H9 (cell line): ENCODE measurements around the gene RANBP6. TPM values are rescaled to one million over a fixed set of nuclear protein-coding genes. Genes with fewer than 3 reads are reported as not detected.

Source experiments
- DNase-seq: peaks from one replicate; pipeline ENCODE4 v3.0.0-alpha.2; 2017
- H2AFZ ChIP-seq: one replicate; pipeline ENCODE4 v1.6.1; 2013; ENCODE audit warnings: mild to moderate bottlenecking, low read length, control low read depth, moderate library complexity
- H2AK5ac ChIP-seq: 2 replicates; pipeline ENCODE4 v1.6.1; 2013; ENCODE audit warnings: low read length, control low read depth, mixed read lengths; ENCODE audit not compliant: insufficient read length
- H2BK120ac ChIP-seq: one replicate; pipeline ENCODE4 v1.6.1; 2013; ENCODE audit warnings: low read depth, mild to moderate bottlenecking, low read length, control low read depth, inconsistent platforms; ENCODE audit not compliant: poor library complexity, severe bottlenecking
- H2BK12ac ChIP-seq: 2 replicates; pipeline ENCODE4 v1.6.1; 2013; ENCODE audit warnings: low read length, control low read depth, mixed read lengths, low read depth; ENCODE audit not compliant: insufficient read length
- H2BK15ac ChIP-seq: 2 replicates; pipeline ENCODE4 v1.6.1; 2013; ENCODE audit warnings: low read depth, low read length, control low read depth
- H2BK20ac ChIP-seq: one replicate; pipeline ENCODE4 v1.6.1; 2013; ENCODE audit warnings: low read depth, mild to moderate bottlenecking, low read length, control low read depth, inconsistent platforms; ENCODE audit not compliant: poor library complexity, severe bottlenecking
- H2BK5ac ChIP-seq: 2 replicates; pipeline ENCODE4 v1.6.1; 2013; ENCODE audit warnings: low read length, control low read depth, mixed read lengths; ENCODE audit not compliant: insufficient read length
- H3K14ac ChIP-seq: 2 replicates; pipeline ENCODE4 v1.6.1; 2013; ENCODE audit warnings: low read length, control low read depth; ENCODE audit not compliant: insufficient read depth
- H3K18ac ChIP-seq: 2 replicates; pipeline ENCODE4 v1.6.1; 2013; ENCODE audit warnings: low read depth, mild to moderate bottlenecking, mixed read lengths, low read length, control low read depth; ENCODE audit not compliant: insufficient read length
- H3K23ac ChIP-seq: 2 replicates; pipeline ENCODE4 v1.6.1; 2013; ENCODE audit warnings: low read length, control low read depth, mixed read lengths, low read depth; ENCODE audit not compliant: insufficient read length
- H3K23me2 ChIP-seq: 2 replicates; pipeline ENCODE4 v1.6.1; 2013; ENCODE audit warnings: low read depth, mild to moderate bottlenecking, mixed read lengths, low read length, control low read depth; ENCODE audit not compliant: insufficient read length, poor library complexity, severe bottlenecking
- H3K27ac ChIP-seq: 2 replicates; pipeline ENCODE4 v1.5.1; 2013; ENCODE audit warnings: low read length, control low read depth, mixed read lengths, low read depth; ENCODE audit not compliant: insufficient read length
- H3K27me3 ChIP-seq: 2 replicates; pipeline ENCODE4 v1.6.1; 2013; ENCODE audit warnings: low read length, control low read depth, inconsistent platforms; ENCODE audit not compliant: insufficient read depth
- H3K4ac ChIP-seq: 2 replicates; pipeline ENCODE4 v1.6.1; 2013; ENCODE audit warnings: low read depth, mild to moderate bottlenecking, control low read depth, inconsistent platforms, low read length, moderate library complexity
- H3K4me1 ChIP-seq: 2 replicates; pipeline ENCODE4 v1.6.1; 2013; ENCODE audit warnings: low read length, control low read depth, inconsistent platforms; ENCODE audit not compliant: insufficient read depth
- H3K4me2 ChIP-seq: 2 replicates; pipeline ENCODE4 v1.6.1; 2013; ENCODE audit warnings: low read length, control low read depth, mixed read lengths; ENCODE audit not compliant: insufficient read length, insufficient read depth
- H3K56ac ChIP-seq: 2 replicates; pipeline ENCODE4 v1.6.1; 2013; ENCODE audit warnings: low read depth, mild to moderate bottlenecking, mixed read lengths, low read length, control low read depth; ENCODE audit not compliant: insufficient read length
- H3K79me1 ChIP-seq: 2 replicates; pipeline ENCODE4 v1.6.1; 2013; ENCODE audit warnings: low read depth, mild to moderate bottlenecking, moderate library complexity, low read length, control low read depth, inconsistent platforms; ENCODE audit not compliant: insufficient read depth, poor library complexity, severe bottlenecking
- H3K79me2 ChIP-seq: 2 replicates; pipeline ENCODE4 v1.6.1; 2013; ENCODE audit warnings: low read length, control low read depth, inconsistent platforms; ENCODE audit not compliant: insufficient read depth
- H3K9ac ChIP-seq: 2 replicates; pipeline ENCODE4 v1.6.1; 2013; ENCODE audit warnings: low read length, control low read depth, mixed read lengths; ENCODE audit not compliant: insufficient read length; ENCODE audit errors: extremely low read depth
- H3K9me3 ChIP-seq: one replicate; pipeline ENCODE4 v1.6.1; 2013; ENCODE audit warnings: low read depth, low read length, inconsistent platforms; ENCODE audit not compliant: control insufficient read depth
- H3T11ph ChIP-seq: one replicate; pipeline ENCODE4 v1.6.1; 2013; ENCODE audit warnings: mild to moderate bottlenecking, low read length, control low read depth, inconsistent platforms
- H4K20me1 ChIP-seq: one replicate; pipeline ENCODE4 v1.6.1; 2013; ENCODE audit not compliant: control insufficient read depth, insufficient read length, insufficient read depth
- H4K5ac ChIP-seq: 2 replicates; pipeline ENCODE4 v1.6.1; 2013; ENCODE audit warnings: low read depth, mild to moderate bottlenecking, mixed read lengths, low read length, control low read depth; ENCODE audit not compliant: insufficient read length
- H4K8ac ChIP-seq: replicated peaks from 2 replicates; pipeline ENCODE4 v1.6.1; 2013; ENCODE audit warnings: low read length, control low read depth, mixed read lengths, low read depth; ENCODE audit not compliant: insufficient read length
- H4K91ac ChIP-seq: 2 replicates; pipeline ENCODE4 v1.6.1; 2013; ENCODE audit warnings: low read depth, mild to moderate bottlenecking, moderate library complexity, mixed read lengths, low read length, control low read depth; ENCODE audit not compliant: insufficient read length
- H3K27ac Mint-ChIP-seq, 3 experiments: 2 replicates in 2 of 3; 3 replicates in 1 of 3; pipeline ENCODE4 v1.8.0; 2020 to 2021; ENCODE audit warnings: mixed read lengths in 3 of 3, mild to moderate bottlenecking in 1 of 3, moderate library complexity in 1 of 3
- H3K27me3 Mint-ChIP-seq: 2 replicates; pipeline ENCODE4 v1.8.0; 2021; ENCODE audit warnings: low read depth, mild to moderate bottlenecking, moderate library complexity, mixed read lengths
- H3K36me3 Mint-ChIP-seq, 3 experiments: 2 replicates in 2 of 3; 3 replicates in 1 of 3; pipeline ENCODE4 v1.8.0; 2020 to 2021; ENCODE audit warnings: low read depth in 3 of 3, mixed read lengths in 3 of 3; ENCODE audit not compliant: insufficient read depth in 1 of 3
- H3K4me1 Mint-ChIP-seq, 2 experiments: 2 replicates each; pipeline ENCODE4 v1.8.0; 2020; ENCODE audit warnings: mixed read lengths in 2 of 2
- H3K4me3 Mint-ChIP-seq, 2 experiments: 2 replicates in 1 of 2; 3 replicates in 1 of 2; pipeline ENCODE4 v1.8.0; 2020 to 2021; ENCODE audit warnings: mild to moderate bottlenecking in 2 of 2, mixed read lengths in 2 of 2, moderate library complexity in 1 of 2
- H3K9me3 Mint-ChIP-seq, 2 experiments: 2 replicates in 1 of 2; 3 replicates in 1 of 2; pipeline ENCODE4 v1.8.0; 2020; ENCODE audit warnings: mild to moderate bottlenecking in 2 of 2, mixed read lengths in 2 of 2, moderate library complexity in 1 of 2
- CTCF ChIP-seq: fragments of 200-600 bp; sonication (generic); conservative IDR thresholded peaks from 3 replicates; pipeline ENCODE4 v1.8.0; 2021; ENCODE audit warnings: antibody characterized with exemption, mild to moderate bottlenecking
- WGBS: extraction: QIAGEN DNeasy Blood & Tissue Kit; methylation state at CpG from one replicate; pipeline ENCODE4 v1.1.7; 2013; ENCODE audit warnings: missing lambda C conversion rate, low lambda C conversion rate, mixed read lengths; ENCODE audit not compliant: insufficient read length; ENCODE audit errors: extremely low coverage; 5-methylcytosine and 5-hydroxymethylcytosine counted together
- total RNA-seq: library from RNA; stranded (reverse); gene quantifications from 2 replicates; pipeline ENCODE4 v1.2.1, GENCODE V29; 2021

Gene RANBP6
- total RNA-seq, 1 experiment from 2014 or later: 19.1 TPM

DNA sequence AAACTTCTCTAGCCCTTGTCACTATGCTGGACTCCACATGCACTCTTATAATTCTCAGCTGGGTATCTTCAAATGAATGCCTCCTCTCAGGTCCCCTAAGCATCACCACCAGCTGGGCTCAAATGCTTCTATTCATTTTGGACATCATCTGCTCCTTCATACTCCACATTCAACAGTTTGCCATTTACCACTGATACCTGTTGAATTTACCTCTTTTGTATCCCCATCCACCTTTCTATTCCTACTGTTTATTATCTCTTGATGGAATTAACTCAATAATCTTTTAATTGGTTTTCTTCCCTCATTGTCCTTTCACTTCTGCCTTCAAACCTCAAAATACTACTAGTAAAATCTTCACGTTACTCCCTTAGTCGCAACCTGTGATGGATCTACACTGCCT is 14.5 kb downstream of the RANBP6 start:
- Mint-ChIP-seq H3K27ac (no peak overlapping the region), H3K9me3 (no peaks in the 10 kb centered on the region), H3K4me3 (no peak overlapping the region), H3K4me1 (peaks cover 10 to 14% of the 10 kb centered on the region in 2 experiments), H3K27me3 (no peaks in the 10 kb centered on the region), H3K36me3 (no peaks in the 10 kb centered on the region)
- no peak overlapping the region for H3T11ph ChIP-seq
- H4K20me1 ChIP-seq: no peaks in the 10 kb centered on the region
- H2BK20ac ChIP-seq: no peak overlapping the region
- no peaks in the 10 kb centered on the region for H3K9me3 ChIP-seq
- no peaks in the 10 kb centered on the region for H3K23me2 ChIP-seq
- H3K18ac ChIP-seq: no peak overlapping the region
- no peak overlapping the region for H2AFZ ChIP-seq
- no peak overlapping the region for H3K9ac ChIP-seq
- H3K4ac ChIP-seq: no peak overlapping the region
- no peak overlapping the region for H4K8ac ChIP-seq
- H2BK5ac ChIP-seq: no peak overlapping the region
- H3K4me1 ChIP-seq: no peaks in the 10 kb centered on the region
- no peak overlapping the region for H2BK120ac ChIP-seq
- no peak overlapping the region for H3K23ac ChIP-seq
- no peak overlapping the region for H4K91ac ChIP-seq
- no peak overlapping the region for H3K27ac ChIP-seq
- H2BK12ac ChIP-seq: no peak overlapping the region
- H3K27me3 ChIP-seq: no peaks in the 10 kb centered on the region
- no peaks in the 10 kb centered on the region for H3K79me1 ChIP-seq
- no peak overlapping the region for H4K5ac ChIP-seq
- no peak overlapping the region for H3K56ac ChIP-seq
- H3K4me2 ChIP-seq: no peak overlapping the region
- H3K79me2 ChIP-seq: no peaks in the 10 kb centered on the region
- WGBS: no CpG with 5 or more reads among the region's 2 CpGs
- H2BK15ac ChIP-seq: no peak overlapping the region
- no peak for DNase-seq
- no peak overlapping the region for H3K14ac ChIP-seq
- H2AK5ac ChIP-seq: no peak overlapping the region
- no peak for TF ChIP-seq CTCF
